ENCODE results near the gene NEU3. TPM values are rescaled to one million over a fixed set of nuclear protein-coding genes. Genes with fewer than 3 reads are reported as not detected.

The NEU3 gene
- total RNA-seq, 1 donor from 2014 or later: 7.9 TPM

DNA sequence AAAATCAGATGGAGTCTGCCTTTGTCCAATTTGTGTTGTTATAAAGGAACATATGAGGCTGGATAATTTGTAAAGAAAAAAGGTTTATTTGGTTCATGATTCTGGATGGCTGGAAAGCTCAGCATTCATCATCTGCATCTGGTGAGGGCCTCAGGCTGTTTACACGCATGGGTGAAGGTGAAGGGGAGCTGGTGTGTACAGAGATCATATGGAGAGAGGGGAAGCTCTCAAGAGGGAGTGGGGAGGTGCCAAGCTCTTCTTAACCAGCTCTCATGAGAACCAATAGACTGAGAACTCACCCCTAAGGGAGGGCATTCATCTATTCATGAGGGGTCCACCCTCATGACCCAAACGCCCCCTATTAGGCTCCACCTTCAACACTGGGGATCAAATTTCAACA is 40.0 kb downstream of the NEU3 start:
- H3K36me3 ChIP-seq (ENCODE audit: control insufficient read depth, insufficient read depth, low read length): no peaks in the 10 kb centered on the region
- DNase-seq (ENCODE audit: low read depth): no peak
- TF ChIP-seq, protein P1, sequence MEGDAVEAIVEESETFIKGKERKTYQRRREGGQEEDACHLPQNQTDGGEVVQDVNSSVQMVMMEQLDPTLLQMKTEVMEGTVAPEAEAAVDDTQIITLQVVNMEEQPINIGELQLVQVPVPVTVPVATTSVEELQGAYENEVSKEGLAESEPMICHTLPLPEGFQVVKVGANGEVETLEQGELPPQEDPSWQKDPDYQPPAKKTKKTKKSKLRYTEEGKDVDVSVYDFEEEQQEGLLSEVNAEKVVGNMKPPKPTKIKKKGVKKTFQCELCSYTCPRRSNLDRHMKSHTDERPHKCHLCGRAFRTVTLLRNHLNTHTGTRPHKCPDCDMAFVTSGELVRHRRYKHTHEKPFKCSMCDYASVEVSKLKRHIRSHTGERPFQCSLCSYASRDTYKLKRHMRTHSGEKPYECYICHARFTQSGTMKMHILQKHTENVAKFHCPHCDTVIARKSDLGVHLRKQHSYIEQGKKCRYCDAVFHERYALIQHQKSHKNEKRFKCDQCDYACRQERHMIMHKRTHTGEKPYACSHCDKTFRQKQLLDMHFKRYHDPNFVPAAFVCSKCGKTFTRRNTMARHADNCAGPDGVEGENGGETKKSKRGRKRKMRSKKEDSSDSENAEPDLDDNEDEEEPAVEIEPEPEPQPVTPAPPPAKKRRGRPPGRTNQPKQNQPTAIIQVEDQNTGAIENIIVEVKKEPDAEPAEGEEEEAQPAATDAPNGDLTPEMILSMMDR (IDR thresholded peaks at IDR 0.05; ENCODE audit: insufficient read depth, low read length, poor library complexity, severe bottlenecking): no peak
- no peak overlapping the region for H3K4me3 ChIP-seq (ENCODE audit: low read depth, low read length)
- no peaks in the 10 kb centered on the region for H3K27me3 ChIP-seq (ENCODE audit: control insufficient read depth, insufficient read depth, low read length)

DNA sequence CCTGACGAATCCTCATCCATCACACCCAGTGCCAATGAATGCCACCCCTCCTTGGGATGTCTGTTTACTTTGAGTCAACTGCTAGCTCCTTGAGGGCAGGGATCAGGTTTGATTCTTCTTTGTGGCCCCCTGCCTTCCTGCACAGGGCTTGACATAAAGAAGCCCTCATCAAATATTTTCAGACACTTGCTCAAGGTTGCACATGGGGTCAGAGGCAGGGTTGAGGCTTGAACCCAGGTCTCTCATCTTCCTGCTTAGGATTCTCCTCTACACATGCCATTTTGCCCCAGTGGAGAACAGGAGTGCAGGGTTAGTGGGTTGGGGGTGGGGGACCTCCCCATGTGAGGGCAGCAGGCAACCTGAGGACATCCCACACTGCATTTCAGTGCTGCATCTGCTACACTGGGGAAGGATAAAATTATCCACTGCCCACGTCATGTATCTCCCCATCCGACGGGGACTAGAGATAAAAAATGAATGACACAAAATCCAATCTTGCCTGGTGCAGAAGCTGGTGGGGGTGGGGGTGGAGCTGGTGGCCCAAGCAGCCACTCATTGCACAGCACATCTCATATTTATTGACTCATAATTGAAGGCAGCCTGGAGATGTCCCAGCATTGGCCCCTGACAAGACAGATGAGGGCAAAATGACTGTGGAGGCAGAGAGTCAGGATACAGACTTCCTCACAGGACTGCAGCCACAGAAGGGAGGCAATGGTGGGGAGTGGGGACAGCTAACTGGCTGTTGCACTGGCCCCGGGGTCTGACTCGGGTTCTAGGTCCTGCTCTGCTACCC is 41.3 kb downstream of the NEU3 start:
- TF ChIP-seq, protein P1 (IDR thresholded peaks at IDR 0.05; ENCODE audit: insufficient read depth, low read length, poor library complexity, severe bottlenecking): no peak
- no peak for DNase-seq (ENCODE audit: low read depth)
- Histone ChIP-seq H3K36me3 (ENCODE audit: control insufficient read depth, insufficient read depth, low read length) (no peaks in the 10 kb centered on the region), H3K27me3 (ENCODE audit: control insufficient read depth, insufficient read depth, low read length) (no peaks in the 10 kb centered on the region), H3K4me3 (ENCODE audit: low read depth, low read length) (no peak overlapping the region)

DNA sequence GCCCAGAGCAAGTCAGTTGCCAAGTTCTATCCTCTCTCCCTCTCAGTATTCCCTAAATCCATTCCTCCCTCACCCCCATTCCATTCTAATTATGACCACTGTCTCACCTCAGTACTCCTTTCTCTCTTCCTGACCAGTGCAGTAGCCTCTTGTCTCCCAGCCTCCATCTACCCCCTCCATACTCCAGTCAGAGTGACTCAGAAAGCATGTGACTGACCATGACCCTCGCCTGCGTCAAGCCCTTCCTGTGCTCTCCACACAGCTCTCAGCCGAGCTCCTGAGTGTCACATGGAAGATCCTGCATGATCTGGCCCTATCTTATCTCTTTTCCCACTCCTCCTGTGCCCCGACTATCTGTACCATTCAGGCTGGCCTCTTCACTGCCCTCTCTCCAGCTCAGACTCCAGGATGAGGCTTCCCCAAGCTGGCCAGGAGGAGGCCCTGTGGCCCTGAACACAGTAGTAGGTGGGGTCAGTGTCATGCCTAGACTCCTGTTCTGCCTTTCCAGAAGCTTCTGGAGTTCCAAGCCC is 42.6 kb downstream of the NEU3 start:
- TF ChIP-seq, protein P1 (IDR thresholded peaks at IDR 0.05; ENCODE audit: insufficient read depth, low read length, poor library complexity, severe bottlenecking): no peak
- DNase-seq (ENCODE audit: low read depth): peak; percentile 72
- H3K36me3 ChIP-seq (ENCODE audit: control insufficient read depth, insufficient read depth, low read length): no peaks in the 10 kb centered on the region
- H3K4me3 ChIP-seq (ENCODE audit: low read depth, low read length): no peak overlapping the region
- no peaks in the 10 kb centered on the region for H3K27me3 ChIP-seq (ENCODE audit: control insufficient read depth, insufficient read depth, low read length)

DNA sequence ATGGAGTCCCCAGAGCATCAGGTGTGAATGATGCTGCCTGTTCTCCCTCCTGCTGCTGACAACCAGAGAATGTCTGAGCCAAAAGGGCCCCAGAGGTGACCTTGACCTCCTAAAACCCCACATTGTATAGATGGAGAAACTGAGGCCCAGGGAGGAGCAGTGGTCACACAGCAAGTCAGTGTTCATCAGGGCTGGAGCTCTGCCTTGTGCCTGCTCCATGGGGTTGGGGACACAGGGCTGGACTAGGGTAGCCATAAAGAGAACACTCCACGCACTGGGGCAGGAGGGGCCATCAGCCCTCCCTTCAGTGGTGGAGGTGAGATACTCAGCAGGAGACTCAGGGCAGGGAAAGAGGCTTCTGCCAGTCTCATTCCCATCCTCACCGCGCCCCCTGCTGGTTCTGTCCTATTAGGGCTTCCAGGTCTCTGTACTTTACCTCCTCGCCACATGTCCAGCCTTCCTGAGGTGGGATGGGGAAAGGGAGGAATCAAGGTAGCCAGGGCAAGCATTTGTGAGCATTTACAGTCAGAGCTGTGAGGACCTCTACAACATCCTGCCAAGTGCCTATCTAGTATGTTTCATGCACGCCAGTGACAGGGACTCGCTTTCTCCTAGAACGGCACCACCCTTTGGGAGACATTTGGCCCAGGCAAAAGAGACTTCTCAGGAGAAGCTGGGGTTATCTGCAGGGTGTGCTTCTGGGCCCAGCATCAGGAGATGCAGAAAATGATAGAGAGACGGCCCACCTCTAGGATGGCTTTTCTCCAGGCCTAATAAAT is 43.2 kb downstream of the NEU3 start:
- no peak for DNase-seq (ENCODE audit: low read depth)
- no peak overlapping the region for H3K4me3 ChIP-seq (ENCODE audit: low read depth, low read length)
- no peaks in the 10 kb centered on the region for H3K27me3 ChIP-seq (ENCODE audit: control insufficient read depth, insufficient read depth, low read length)
- TF ChIP-seq, protein P1 (IDR thresholded peaks at IDR 0.05; ENCODE audit: insufficient read depth, low read length, poor library complexity, severe bottlenecking): peak; percentile 87
- H3K36me3 ChIP-seq (ENCODE audit: control insufficient read depth, insufficient read depth, low read length): no peaks in the 10 kb centered on the region

DNA sequence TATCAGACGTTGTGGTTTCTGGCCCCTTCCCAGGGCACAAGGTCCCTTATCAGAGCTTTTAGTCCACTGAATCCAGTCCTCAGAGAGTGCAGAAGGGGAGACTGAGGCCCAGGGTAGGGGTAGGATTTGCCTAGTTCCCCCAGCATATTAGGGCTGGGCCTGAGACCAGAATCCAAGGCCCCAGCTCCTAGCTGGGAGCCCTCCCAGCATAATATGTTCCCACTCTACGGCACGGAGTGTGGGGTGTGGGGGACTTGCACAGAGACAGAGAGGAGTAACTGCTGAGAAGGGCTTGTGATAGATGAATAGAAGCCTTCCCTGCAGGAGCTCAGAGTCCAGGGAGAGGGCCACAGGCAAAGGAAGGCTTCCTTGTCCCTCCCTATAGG is 43.8 kb downstream of the NEU3 start:
- no peaks in the 10 kb centered on the region for H3K27me3 ChIP-seq (ENCODE audit: control insufficient read depth, insufficient read depth, low read length)
- no peak for DNase-seq (ENCODE audit: low read depth)
- TF ChIP-seq, protein P1 (IDR thresholded peaks at IDR 0.05; ENCODE audit: insufficient read depth, low read length, poor library complexity, severe bottlenecking): no peak
- H3K4me3 ChIP-seq (ENCODE audit: low read depth, low read length): no peak overlapping the region
- no peaks in the 10 kb centered on the region for H3K36me3 ChIP-seq (ENCODE audit: control insufficient read depth, insufficient read depth, low read length)

Data from kidney epithelial cell (primary cell).